ENCODE data around the gene TRMT61A. TPM values are rescaled to one million over a fixed set of nuclear protein-coding genes. Genes with fewer than 3 reads are reported as not detected.
A peak's percentile ranks its signal among the peaks of the same experiment; 100 is the strongest.

The TRMT61A gene
- total and polyA plus RNA-seq, 2 of the 13 experiments (the other 11 are each of a cell fraction or from before 2014, with no cell fraction given): 6.5 to 13.6 TPM

- TF ChIP-seq AKNA (CRISPR knock-in tag; IDR thresholded peaks at IDR 0.05; ENCODE audit: borderline replicate concordance): no peak
- TF ChIP-seq MAX (IDR thresholded peaks at IDR 0.05): peak; percentile 29; the same call in 1 of the 2 replicates
- TF ChIP-seq ZBTB7A (CRISPR knock-in tag; IDR thresholded peaks at IDR 0.05): peak; percentile 74; the same call in 1 of the 2 replicates
- TF ChIP-seq MAFG (CRISPR knock-in tag; IDR thresholded peaks at IDR 0.05): no peak
- no peak for TF ChIP-seq ZNF275 (CRISPR knock-in tag; IDR thresholded peaks at IDR 0.05; ENCODE audit: borderline replicate concordance)
- no peak for TF ChIP-seq YY1 (IDR thresholded peaks at IDR 0.05; ENCODE audit: insufficient read depth, insufficient replicate concordance, low read depth, low read length)
- no peak for TF ChIP-seq CBFB (CRISPR knock-in tag; IDR thresholded peaks at IDR 0.05)
- peak; percentile 77; the same call in 1 of the 2 replicates for TF ChIP-seq HNRNPL (IDR thresholded peaks at IDR 0.05; ENCODE audit: low read depth, low read length)
- TF ChIP-seq GATAD2A (CRISPR knock-in tag; IDR thresholded peaks at IDR 0.05): peak; percentile 64
- TF ChIP-seq ZNF609 (CRISPR knock-in tag; IDR thresholded peaks at IDR 0.05; ENCODE audit: borderline replicate concordance): peak; percentile 15
- TF ChIP-seq POLR2AphosphoS5 (IDR thresholded peaks at IDR 0.05; ENCODE audit: low read depth, low read length): no peak
- TF ChIP-seq RXRB (CRISPR knock-in tag; IDR thresholded peaks at IDR 0.05; ENCODE audit: borderline replicate concordance): peak; percentile 47; the same call in 1 of the 2 replicates
- TF ChIP-seq ZNF747 (CRISPR knock-in tag; IDR thresholded peaks at IDR 0.05; ENCODE audit: borderline replicate concordance): no peak
- TF ChIP-seq PBX2 (CRISPR knock-in tag; IDR thresholded peaks at IDR 0.05): no peak
- peak; percentile 49; the same call in 1 of the 2 replicates for TF ChIP-seq EED (CRISPR knock-in tag; IDR thresholded peaks at IDR 0.05)
These were observed 20.6 kb downstream of the TRMT61A start (continued) for GRCh38 chr14:103549361-103550311.
